SU-DHL-6 (cell line): Measurements from ENCODE around the gene TEAD1.

Source experiments
- H2AFZ ChIP-seq: fragments of 200-600 bp; sonication (generic); 2 replicates; pipeline ENCODE4 v1.6.1; 2014; ENCODE audit warnings: low read depth, mild to moderate bottlenecking, moderate library complexity, mixed read lengths, antibody characterized with exemption, low read length; ENCODE audit not compliant: severe bottlenecking
- H3F3A ChIP-seq: fragments of 200-600 bp; shearing (Covaris generic); 2 replicates; pipeline ENCODE4 v1.6.0; 2016; ENCODE audit warnings: antibody characterized with exemption, mild to moderate bottlenecking; ENCODE audit not compliant: insufficient read depth
- H3K27ac ChIP-seq: fragments of 200-600 bp; sonication (generic); 2 replicates; pipeline ENCODE4 v1.5.1; 2016; ENCODE audit warnings: low read depth, mild to moderate bottlenecking, low read length, moderate library complexity, mixed read lengths
- H3K27me3 ChIP-seq: fragments of 200-600 bp; sonication (generic), shearing (Covaris generic); 2 replicates; pipeline ENCODE4 v1.6.0; 2014; ENCODE audit warnings: mild to moderate bottlenecking, low read length
- H3K36me3 ChIP-seq: fragments of 200-600 bp; sonication (generic); 2 replicates; pipeline ENCODE4 v1.6.1; 2014; ENCODE audit warnings: mild to moderate bottlenecking, low read length, mixed read lengths
- H3K4me2 ChIP-seq: fragments of 300-600, 200-600 bp; shearing (Covaris generic), sonication (generic); 2 replicates; pipeline ENCODE4 v1.6.0; 2014; ENCODE audit warnings: low read length, low read depth, mild to moderate bottlenecking; ENCODE audit not compliant: poor library complexity, severe bottlenecking
- H3K4me3 ChIP-seq: fragments of 200-600 bp; sonication (generic); 2 replicates; pipeline ENCODE4 v1.5.1; 2014; ENCODE audit warnings: antibody characterized with exemption, low read length, mild to moderate bottlenecking, mixed read lengths; ENCODE audit not compliant: insufficient read depth, poor library complexity, severe bottlenecking
- H3K79me2 ChIP-seq: fragments of 200-600 bp; sonication (generic); 2 replicates; pipeline ENCODE4 v1.6.1; 2014; ENCODE audit warnings: mild to moderate bottlenecking, low read length, moderate library complexity; ENCODE audit not compliant: insufficient read depth
- H3K9ac ChIP-seq: fragments of 200-600 bp; sonication (generic); 2 replicates; pipeline ENCODE4 v1.7.0; 2014; ENCODE audit warnings: mild to moderate bottlenecking, low read length
- H3K9me2 ChIP-seq: fragments of 200-600 bp; sonication (generic); replicated peaks from 2 replicates; pipeline ENCODE4 v1.6.1; 2014; ENCODE audit warnings: low read length; ENCODE audit not compliant: insufficient read depth
- H3K9me3 ChIP-seq: fragments of 200-600 bp; sonication (generic); 2 replicates; pipeline ENCODE4 v1.6.1; 2014; ENCODE audit warnings: low read length, mixed read lengths; ENCODE audit not compliant: insufficient read depth
- H4K20me1 ChIP-seq: fragments of 200-600 bp; sonication (generic); 2 replicates; pipeline ENCODE4 v1.6.1; 2014; ENCODE audit warnings: low read depth, mild to moderate bottlenecking, antibody characterized with exemption, low read length, moderate library complexity, mixed read lengths
- CTCF ChIP-seq: fragments of 200-600 bp; sonication (generic); IDR thresholded peaks from one replicate; pipeline ENCODE4 v1.5.1; 2017; ENCODE audit warnings: antibody characterized with exemption, mild to moderate bottlenecking, low read length, moderate library complexity; ENCODE audit not compliant: insufficient read depth, poor library complexity, severe bottlenecking
- EZH2phosphoT487 ChIP-seq: fragments of 200-600 bp; sonication (generic), shearing (Covaris generic); conservative IDR thresholded peaks from 2 replicates; pipeline ENCODE4 v1.6.1; 2018; ENCODE audit warnings: mild to moderate bottlenecking, antibody characterized with exemption, low read length, moderate library complexity, mixed read lengths

The TEAD1 gene

DNA sequence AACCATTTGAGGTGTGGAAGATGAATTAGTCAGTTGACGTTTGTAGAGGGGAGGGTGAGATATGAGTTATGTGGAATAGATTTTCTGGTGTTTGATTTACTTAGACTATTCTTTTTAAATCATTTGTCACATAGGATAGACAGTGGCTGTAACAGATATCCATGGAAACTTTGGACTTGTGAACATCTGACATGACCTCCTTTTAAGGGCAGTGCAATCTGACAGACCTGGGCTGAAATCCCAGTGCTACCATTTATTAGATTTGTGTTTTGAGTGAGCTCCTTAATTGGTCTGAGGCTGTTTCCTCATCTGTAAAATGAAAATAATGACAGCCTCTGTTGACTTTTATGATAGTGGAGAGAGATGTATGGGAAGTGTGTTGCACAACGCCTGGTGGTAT is 159.9 kb downstream of the TEAD1 start:
- Histone ChIP-seq H3K4me3 (no peak overlapping the region), H3K4me2 (no peak overlapping the region), H4K20me1 (no peaks in the 10 kb centered on the region), H3F3A (no peaks in the 10 kb centered on the region), H3K9me2 (no peaks in the 10 kb centered on the region), H2AFZ (no peak overlapping the region), H3K9me3 (no peaks in the 10 kb centered on the region), H3K27me3 (no peaks in the 10 kb centered on the region), H3K36me3 (no peaks in the 10 kb centered on the region), H3K79me2 (no peaks in the 10 kb centered on the region), H3K27ac (no peak overlapping the region), H3K9ac (no peak overlapping the region)
- no peak for TF ChIP-seq EZH2phosphoT487

DNA sequence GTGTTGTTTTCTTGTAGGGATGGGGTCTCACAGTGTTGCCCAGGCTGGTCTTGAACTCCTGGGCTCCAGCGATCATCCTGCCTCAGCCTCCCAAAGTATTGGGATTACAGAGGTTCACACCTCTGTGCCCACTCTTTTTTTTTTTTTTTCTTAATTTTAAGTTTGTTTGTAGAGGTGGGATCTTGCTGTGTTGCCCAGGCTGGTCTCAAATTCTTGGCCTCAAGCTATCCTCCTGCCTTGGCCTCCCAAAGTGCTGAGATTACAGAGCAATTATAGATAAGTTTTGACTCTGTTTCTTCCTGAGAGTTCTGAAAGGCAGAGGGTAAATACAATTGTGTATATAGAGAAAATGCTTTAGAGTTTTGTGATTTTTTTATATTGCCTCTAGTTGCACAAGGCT is 160.4 kb downstream of the TEAD1 start:
- no peaks in the 10 kb centered on the region for H3K36me3 ChIP-seq
- no peak overlapping the region for H3K4me3 ChIP-seq
- H3K27ac ChIP-seq: no peak overlapping the region
- H2AFZ ChIP-seq: no peak overlapping the region
- H3K27me3 ChIP-seq: no peaks in the 10 kb centered on the region
- TF ChIP-seq CTCF (no peak), EZH2phosphoT487 (no peak)
- H3K9ac ChIP-seq: no peak overlapping the region
- no peaks in the 10 kb centered on the region for H3K9me3 ChIP-seq
- no peaks in the 10 kb centered on the region for H3K79me2 ChIP-seq
- no peaks in the 10 kb centered on the region for H3F3A ChIP-seq
- H4K20me1 ChIP-seq: no peaks in the 10 kb centered on the region
- no peak overlapping the region for H3K4me2 ChIP-seq
- no peaks in the 10 kb centered on the region for H3K9me2 ChIP-seq

GRCh38 chr11:12835286-12835685 is 161.1 kb downstream of the TEAD1 start:
- no peaks in the 10 kb centered on the region for H3K9me3 ChIP-seq
- no peak overlapping the region for H3K27ac ChIP-seq
- H4K20me1 ChIP-seq: no peaks in the 10 kb centered on the region
- no peaks in the 10 kb centered on the region for H3K36me3 ChIP-seq
- H3K4me3 ChIP-seq: no peak overlapping the region
- H3K79me2 ChIP-seq: no peaks in the 10 kb centered on the region
- no peak overlapping the region for H3K4me2 ChIP-seq
- no peaks in the 10 kb centered on the region for H3K27me3 ChIP-seq
- H2AFZ ChIP-seq: no peak overlapping the region
- no peaks in the 10 kb centered on the region for H3K9me2 ChIP-seq
- TF ChIP-seq EZH2phosphoT487 (no peak), CTCF (no peak)
- no peaks in the 10 kb centered on the region for H3F3A ChIP-seq
- no peak overlapping the region for H3K9ac ChIP-seq

- H2AFZ ChIP-seq: no peak overlapping the region
- no peak overlapping the region for H3K4me3 ChIP-seq
- no peak overlapping the region for H3K9ac ChIP-seq
- TF ChIP-seq CTCF (no peak), EZH2phosphoT487 (no peak)
- H4K20me1 ChIP-seq: no peaks in the 10 kb centered on the region
- no peak overlapping the region for H3K4me2 ChIP-seq
- H3F3A ChIP-seq: no peaks in the 10 kb centered on the region
- H3K79me2 ChIP-seq: no peaks in the 10 kb centered on the region
- no peak overlapping the region for H3K27ac ChIP-seq
- no peaks in the 10 kb centered on the region for H3K27me3 ChIP-seq
- no peaks in the 10 kb centered on the region for H3K36me3 ChIP-seq
- no peaks in the 10 kb centered on the region for H3K9me2 ChIP-seq
- no peaks in the 10 kb centered on the region for H3K9me3 ChIP-seq
These were observed 164.4 kb downstream of the TEAD1 start for GRCh38 chr11:12838463-12839123.
